HEK293 (cell line): ENCODE measurements around the gene PAPLN.

Source experiments
- CTCF ChIA-PET: fragments of 350-600 bp; formaldehyde crosslinking; extraction: SDS; loops from one replicate; lab custom pipeline; 2021; ENCODE audit warnings: antibody characterized with exemption; lab: Yijun Ruan, JAX
- POLR2A ChIA-PET: fragments of 300-600 bp; formaldehyde crosslinking; extraction: SDS; loops from one replicate; lab custom pipeline; 2020; ENCODE audit warnings: antibody characterized with exemption, inconsistent platforms; lab: Yijun Ruan, JAX
- H3K27ac ChIP-seq: fragments of 200-500 bp; sonication (Bioruptor generic); 2 replicates; pipeline ENCODE4 v1.5.1; 2014; ENCODE audit warnings: low read depth, low read length, control low read depth, inconsistent platforms; ENCODE audit errors: extremely low read depth
- H3K36me3 ChIP-seq, 2 experiments: fragments of 200-500 bp in 1 of 2; sonication (Bioruptor generic) in 1 of 2; 1 replicate in 1 of 2; 2 replicates in 1 of 2; pipeline ENCODE4 v1.5.1; 2014 to 2017; ENCODE audit warnings: inconsistent platforms in 2 of 2, low read length in 2 of 2; ENCODE audit not compliant: control insufficient read depth in 2 of 2, insufficient read depth in 1 of 2
- H3K4me1 ChIP-seq: fragments of 200-500 bp; sonication (Bioruptor generic); 2 replicates; pipeline ENCODE4 v1.5.1; 2014; ENCODE audit warnings: mild to moderate bottlenecking, low read length, inconsistent platforms; ENCODE audit not compliant: control insufficient read depth, insufficient read depth
- H3K4me3 ChIP-seq: 2 replicates; pipeline ENCODE4 v1.5.1; 2011; ENCODE audit warnings: low read depth, mild to moderate bottlenecking, control low read depth, low read length, moderate library complexity
- H3K9me3 ChIP-seq: fragments of 200-500 bp; sonication (Bioruptor generic); 2 replicates; pipeline ENCODE4 v1.5.1; 2014; ENCODE audit warnings: low read depth, low read length, inconsistent platforms; ENCODE audit not compliant: control insufficient read depth, insufficient read depth
- HIC1 ChIP-seq: fragments of 450-650 bp; formaldehyde crosslinking; IDR thresholded peaks from 2 replicates; pipeline ENCODE4 v1.5.1; 2016; ENCODE audit warnings: missing biosample characterization, missing genetic modification characterization
- KLF8 ChIP-seq: fragments of 450-650 bp; formaldehyde crosslinking; IDR thresholded peaks from 2 replicates; pipeline ENCODE4 v1.5.1; 2016; ENCODE audit warnings: missing biosample characterization, missing genetic modification characterization
- ZBTB48 ChIP-seq: fragments of 450-650 bp; formaldehyde crosslinking; IDR thresholded peaks from 2 replicates; pipeline ENCODE4 v1.5.1; 2016; ENCODE audit warnings: missing biosample characterization, missing genetic modification characterization
- ZNF121 ChIP-seq: fragments of 450-650 bp; formaldehyde crosslinking; IDR thresholded peaks from 2 replicates; pipeline ENCODE4 v1.5.1; 2016; ENCODE audit warnings: missing biosample characterization, missing genetic modification characterization
- ZNF132 ChIP-seq: fragments of 450-650 bp; formaldehyde crosslinking; IDR thresholded peaks from 2 replicates; pipeline ENCODE4 v1.5.1; 2017; ENCODE audit warnings: missing biosample characterization, missing genetic modification characterization, borderline replicate concordance
- ZNF214 ChIP-seq: fragments of 450-650 bp; formaldehyde crosslinking; IDR thresholded peaks from 2 replicates; pipeline ENCODE4 v1.5.1; 2017; ENCODE audit warnings: missing biosample characterization, mild to moderate bottlenecking, missing genetic modification characterization, borderline replicate concordance
- ZNF362 ChIP-seq: fragments of 450-650 bp; formaldehyde crosslinking; IDR thresholded peaks from 2 replicates; pipeline ENCODE4 v1.5.1; 2016; ENCODE audit warnings: missing biosample characterization, missing genetic modification characterization
- ZNF518A ChIP-seq: fragments of 450-650 bp; formaldehyde crosslinking; conservative IDR thresholded peaks from 2 replicates; pipeline ENCODE4 v1.5.1; 2016; ENCODE audit warnings: low read depth, missing biosample characterization, missing genetic modification characterization
- ZSCAN18 ChIP-seq: fragments of 450-650 bp; formaldehyde crosslinking; IDR thresholded peaks from 2 replicates; pipeline ENCODE4 v1.5.1; 2016; ENCODE audit warnings: missing biosample characterization, missing genetic modification characterization
- ZSCAN30 ChIP-seq: fragments of 450-650 bp; IDR thresholded peaks from 2 replicates; pipeline ENCODE4 v1.5.1; 2018; ENCODE audit warnings: missing biosample characterization, mild to moderate bottlenecking, missing genetic modification characterization, moderate library complexity

PAPLN gene

GRCh38 chr14:73312687-73313086 lies 75.4 kb downstream of the PAPLN start (continued):
- TF ChIP-seq HIC1 (tag by site-specific recombination) (no peak), ZNF214 (tag by site-specific recombination) (no peak), ZSCAN30 (tag by site-specific recombination) (no peak), ZNF362 (tag by site-specific recombination) (no peak), ZBTB48 (tag by site-specific recombination) (no peak), ZSCAN18 (tag by site-specific recombination) (no peak), KLF8 (tag by site-specific recombination) (no peak), ZNF132 (tag by site-specific recombination) (no peak)

- H3K36me3 ChIP-seq: no peaks in the 10 kb centered on the region; a peak in 1 of 3 replicates
- H3K27ac ChIP-seq: no peak overlapping the region
- CTCF ChIA-PET: no interaction called here
- no peak overlapping the region for H3K4me3 ChIP-seq
- peaks cover 16% of the 10 kb centered on the region for H3K4me1 ChIP-seq
- TF ChIP-seq ZNF518A (tag by site-specific recombination): no peak
- H3K9me3 ChIP-seq: no peaks in the 10 kb centered on the region
- POLR2A ChIA-PET: interaction anchor here (0.6 kb wide), 1 partner anchor 16 kb away, joined by 5 read pairs; no protein-coding TSS in a partner anchor
Observed at GRCh38 chr14:73313151-73313550, 75.8 kb downstream of the PAPLN start.

GRCh38 chr14:73323896-73324399 lies 86.6 kb downstream of the PAPLN start:
- TF ChIP-seq HIC1 (tag by site-specific recombination) (no peak), ZNF121 (no peak)
- POLR2A ChIA-PET: interaction anchor here (0.7 kb wide), 1 partner anchor 12 kb away, joined by 3 read pairs; no protein-coding TSS in a partner anchor
- CTCF ChIA-PET: no interaction called here
- H3K4me1 ChIP-seq: peaks cover 10% of the 10 kb centered on the region
- H3K27ac ChIP-seq: no peak overlapping the region
- no peaks in the 10 kb centered on the region for H3K9me3 ChIP-seq
- no peaks in the 10 kb centered on the region; a peak in 1 of 3 replicates for H3K36me3 ChIP-seq
- H3K4me3 ChIP-seq: no peak overlapping the region
